Neural cell (in vitro differentiated cells): ENCODE results near the gene TSEN2. TPM values are rescaled to one million over a fixed set of nuclear protein-coding genes. Genes with fewer than 3 reads are reported as not detected.

Experiments used
- H2AFZ ChIP-seq: fragments of 200-600, 300-800 bp; sonication (generic), shearing (Covaris generic); 2 replicates; pipeline ENCODE4 v1.6.0; 2014; ENCODE audit warnings: low read depth, mild to moderate bottlenecking, antibody characterized with exemption, low read length, moderate library complexity
- H3F3A ChIP-seq: fragments of 200-600 bp; shearing (Covaris generic); 2 replicates; pipeline ENCODE4 v1.6.1; 2016; ENCODE audit warnings: mild to moderate bottlenecking, moderate library complexity, mixed read lengths, antibody characterized with exemption, low read length; ENCODE audit not compliant: insufficient read depth, poor library complexity, severe bottlenecking
- H3K27ac ChIP-seq: fragments of 200-600, 300-800 bp; sonication (generic), shearing (Covaris generic); 2 replicates; pipeline ENCODE4 v1.5.1; 2014; ENCODE audit warnings: mild to moderate bottlenecking, low read length, moderate library complexity
- H3K27me3 ChIP-seq: fragments of 300-800, 200-600 bp; sonication (generic), shearing (Covaris generic); 2 replicates; pipeline ENCODE4 v1.6.0; 2014; ENCODE audit warnings: mild to moderate bottlenecking, low read depth, low read length, moderate library complexity; ENCODE audit not compliant: insufficient read depth
- H3K36me3 ChIP-seq: fragments of 300-800, 200-600 bp; sonication (generic), shearing (Covaris generic); 2 replicates; pipeline ENCODE4 v1.5.1; 2014; ENCODE audit warnings: mild to moderate bottlenecking, antibody characterized with exemption, low read length, moderate library complexity; ENCODE audit not compliant: insufficient read depth
- H3K4me2 ChIP-seq: fragments of 300-800, 200-600 bp; sonication (generic), shearing (Covaris generic); 2 replicates; pipeline ENCODE4 v1.6.0; 2014; ENCODE audit warnings: mild to moderate bottlenecking, low read length
- H3K4me3 ChIP-seq: fragments of 300-800, 200-600 bp; sonication (generic), shearing (Covaris generic); 2 replicates; pipeline ENCODE4 v1.5.1; 2014; ENCODE audit warnings: mild to moderate bottlenecking, low read length, moderate library complexity
- H3K79me2 ChIP-seq: fragments of 200-600 bp; shearing (Covaris generic); replicated peaks from 2 replicates; pipeline ENCODE4 v1.6.0; 2014; ENCODE audit warnings: mild to moderate bottlenecking, low read length, moderate library complexity; ENCODE audit not compliant: insufficient read depth
- H3K9ac ChIP-seq: fragments of 300-800, 200-600 bp; sonication (generic), shearing (Covaris generic); 2 replicates; pipeline ENCODE4 v1.6.1; 2016; ENCODE audit warnings: mild to moderate bottlenecking, low read length, mixed read lengths
- H3K9me2 ChIP-seq: fragments of 200-600 bp; shearing (Covaris generic); 2 replicates; pipeline ENCODE4 v1.6.1; 2016; ENCODE audit warnings: mild to moderate bottlenecking, low read length, mixed read lengths; ENCODE audit not compliant: insufficient read depth
- H3K9me3 ChIP-seq: fragments of 200-600, 300-800 bp; sonication (generic), shearing (Covaris generic); 2 replicates; pipeline ENCODE4 v1.6.1; 2016; ENCODE audit warnings: mild to moderate bottlenecking, mixed run types, low read length, moderate library complexity, mixed read lengths
- H4K20me1 ChIP-seq: fragments of 200-600 bp; shearing (Covaris generic); 2 replicates; pipeline ENCODE4 v1.6.1; 2016; ENCODE audit warnings: mild to moderate bottlenecking, mixed run types; ENCODE audit not compliant: insufficient read depth
- EP300 ChIP-seq: fragments of 450-650 bp; conservative IDR thresholded peaks from 2 replicates; pipeline ENCODE4 v1.6.1; 2014; ENCODE audit warnings: antibody characterized with exemption, mild to moderate bottlenecking, moderate library complexity; ENCODE audit not compliant: poor library complexity, severe bottlenecking
- EZH2 ChIP-seq: fragments of 200-600, 300-800 bp; shearing (Covaris generic), sonication (generic); IDR thresholded peaks from 2 replicates; pipeline ENCODE4 v1.6.1; 2014; ENCODE audit warnings: antibody characterized with exemption, low read length, borderline replicate concordance, mild to moderate bottlenecking; ENCODE audit not compliant: insufficient read depth, poor library complexity, severe bottlenecking
- MXI1 ChIP-seq: fragments of 450-650 bp; conservative IDR thresholded peaks from 2 replicates; pipeline ENCODE4 v1.6.1; 2014; ENCODE audit warnings: antibody characterized with exemption, mild to moderate bottlenecking; ENCODE audit not compliant: poor library complexity, severe bottlenecking
- POLR2AphosphoS5 ChIP-seq: IDR thresholded peaks from 2 replicates; pipeline ENCODE4 v1.6.1; 2012
- RAD21 ChIP-seq: fragments of 450-650 bp; conservative IDR thresholded peaks from 2 replicates; pipeline ENCODE4 v1.6.1; 2014; ENCODE audit warnings: antibody characterized with exemption, mild to moderate bottlenecking, moderate library complexity
- SMC3 ChIP-seq: fragments of 450-650 bp; conservative IDR thresholded peaks from 2 replicates; pipeline ENCODE4 v1.6.1; 2014; ENCODE audit warnings: antibody characterized with exemption, mild to moderate bottlenecking, moderate library complexity; ENCODE audit not compliant: poor library complexity
- TAF1 ChIP-seq: IDR thresholded peaks from 2 replicates; pipeline ENCODE4 v1.6.1; 2012; ENCODE audit warnings: low read depth
- polyA plus RNA-seq: library from polyadenylated mRNA; depleted of rRNA; stranded (reverse); fragments of >200 nt; gene quantifications from 2 replicates; pipeline ENCODE4 v1.2.3, GENCODE V29; 2014
- TF ChIP-seq, protein P1 (sequence below): IDR thresholded peaks from 2 replicates; pipeline ENCODE4 v1.6.1; 2012; ENCODE audit warnings: borderline replicate concordance
- TF ChIP-seq, protein P2 (sequence below): fragments of 450-650 bp; IDR thresholded peaks from 2 replicates; pipeline ENCODE4 v1.5.1; 2014; ENCODE audit warnings: antibody characterized with exemption, mild to moderate bottlenecking, moderate library complexity; ENCODE audit not compliant: poor library complexity, severe bottlenecking

Gene TSEN2
- polyA plus RNA-seq, 1 donor from 2014 or later, result 22.6 TPM

DNA sequence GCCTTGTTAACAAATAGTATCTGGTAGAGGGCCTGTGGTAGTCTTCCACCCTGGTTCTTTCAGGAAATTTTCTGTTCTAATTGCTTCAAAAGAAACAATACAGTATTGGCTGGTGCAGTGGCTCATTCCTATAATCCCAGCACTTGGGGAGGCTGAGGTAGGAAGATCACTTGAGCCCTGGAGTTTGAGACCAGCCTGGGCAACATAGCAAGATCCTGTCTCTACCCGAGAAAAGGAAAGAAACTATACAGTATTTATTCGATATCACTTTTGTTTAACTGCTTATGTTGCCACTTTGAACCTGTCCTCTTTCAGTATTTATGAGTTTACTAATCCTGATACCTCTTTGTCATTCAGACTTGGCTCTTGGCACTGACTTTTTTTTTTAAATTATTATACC, 77.1 kb downstream of the TSEN2 start:
- Histone ChIP-seq H3K27me3 (no peaks in the 10 kb centered on the region), H3K27ac (peak overlapping the region; percentile 86), H3K9me3 (peaks cover 4% of the 10 kb centered on the region), H3K79me2 (peaks cover 82% of the 10 kb centered on the region), H3K36me3 (no peaks in the 10 kb centered on the region), H4K20me1 (no peaks in the 10 kb centered on the region), H3K9me2 (no peaks in the 10 kb centered on the region), H3F3A (no peaks in the 10 kb centered on the region), H3K4me2 (no peak overlapping the region), H3K4me3 (no peak overlapping the region), H2AFZ (no peak overlapping the region), H3K9ac (no peak overlapping the region)
- TF ChIP-seq RAD21 (no peak), POLR2AphosphoS5 (no peak), SMC3 (no peak), MXI1 (no peak), TAF1 (no peak), EP300 (no peak), EZH2 (no peak)
- TF ChIP-seq, protein P1, sequence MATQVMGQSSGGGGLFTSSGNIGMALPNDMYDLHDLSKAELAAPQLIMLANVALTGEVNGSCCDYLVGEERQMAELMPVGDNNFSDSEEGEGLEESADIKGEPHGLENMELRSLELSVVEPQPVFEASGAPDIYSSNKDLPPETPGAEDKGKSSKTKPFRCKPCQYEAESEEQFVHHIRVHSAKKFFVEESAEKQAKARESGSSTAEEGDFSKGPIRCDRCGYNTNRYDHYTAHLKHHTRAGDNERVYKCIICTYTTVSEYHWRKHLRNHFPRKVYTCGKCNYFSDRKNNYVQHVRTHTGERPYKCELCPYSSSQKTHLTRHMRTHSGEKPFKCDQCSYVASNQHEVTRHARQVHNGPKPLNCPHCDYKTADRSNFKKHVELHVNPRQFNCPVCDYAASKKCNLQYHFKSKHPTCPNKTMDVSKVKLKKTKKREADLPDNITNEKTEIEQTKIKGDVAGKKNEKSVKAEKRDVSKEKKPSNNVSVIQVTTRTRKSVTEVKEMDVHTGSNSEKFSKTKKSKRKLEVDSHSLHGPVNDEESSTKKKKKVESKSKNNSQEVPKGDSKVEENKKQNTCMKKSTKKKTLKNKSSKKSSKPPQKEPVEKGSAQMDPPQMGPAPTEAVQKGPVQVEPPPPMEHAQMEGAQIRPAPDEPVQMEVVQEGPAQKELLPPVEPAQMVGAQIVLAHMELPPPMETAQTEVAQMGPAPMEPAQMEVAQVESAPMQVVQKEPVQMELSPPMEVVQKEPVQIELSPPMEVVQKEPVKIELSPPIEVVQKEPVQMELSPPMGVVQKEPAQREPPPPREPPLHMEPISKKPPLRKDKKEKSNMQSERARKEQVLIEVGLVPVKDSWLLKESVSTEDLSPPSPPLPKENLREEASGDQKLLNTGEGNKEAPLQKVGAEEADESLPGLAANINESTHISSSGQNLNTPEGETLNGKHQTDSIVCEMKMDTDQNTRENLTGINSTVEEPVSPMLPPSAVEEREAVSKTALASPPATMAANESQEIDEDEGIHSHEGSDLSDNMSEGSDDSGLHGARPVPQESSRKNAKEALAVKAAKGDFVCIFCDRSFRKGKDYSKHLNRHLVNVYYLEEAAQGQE, result no peak
- TF ChIP-seq, protein P2, sequence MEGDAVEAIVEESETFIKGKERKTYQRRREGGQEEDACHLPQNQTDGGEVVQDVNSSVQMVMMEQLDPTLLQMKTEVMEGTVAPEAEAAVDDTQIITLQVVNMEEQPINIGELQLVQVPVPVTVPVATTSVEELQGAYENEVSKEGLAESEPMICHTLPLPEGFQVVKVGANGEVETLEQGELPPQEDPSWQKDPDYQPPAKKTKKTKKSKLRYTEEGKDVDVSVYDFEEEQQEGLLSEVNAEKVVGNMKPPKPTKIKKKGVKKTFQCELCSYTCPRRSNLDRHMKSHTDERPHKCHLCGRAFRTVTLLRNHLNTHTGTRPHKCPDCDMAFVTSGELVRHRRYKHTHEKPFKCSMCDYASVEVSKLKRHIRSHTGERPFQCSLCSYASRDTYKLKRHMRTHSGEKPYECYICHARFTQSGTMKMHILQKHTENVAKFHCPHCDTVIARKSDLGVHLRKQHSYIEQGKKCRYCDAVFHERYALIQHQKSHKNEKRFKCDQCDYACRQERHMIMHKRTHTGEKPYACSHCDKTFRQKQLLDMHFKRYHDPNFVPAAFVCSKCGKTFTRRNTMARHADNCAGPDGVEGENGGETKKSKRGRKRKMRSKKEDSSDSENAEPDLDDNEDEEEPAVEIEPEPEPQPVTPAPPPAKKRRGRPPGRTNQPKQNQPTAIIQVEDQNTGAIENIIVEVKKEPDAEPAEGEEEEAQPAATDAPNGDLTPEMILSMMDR, result no peak

DNA sequence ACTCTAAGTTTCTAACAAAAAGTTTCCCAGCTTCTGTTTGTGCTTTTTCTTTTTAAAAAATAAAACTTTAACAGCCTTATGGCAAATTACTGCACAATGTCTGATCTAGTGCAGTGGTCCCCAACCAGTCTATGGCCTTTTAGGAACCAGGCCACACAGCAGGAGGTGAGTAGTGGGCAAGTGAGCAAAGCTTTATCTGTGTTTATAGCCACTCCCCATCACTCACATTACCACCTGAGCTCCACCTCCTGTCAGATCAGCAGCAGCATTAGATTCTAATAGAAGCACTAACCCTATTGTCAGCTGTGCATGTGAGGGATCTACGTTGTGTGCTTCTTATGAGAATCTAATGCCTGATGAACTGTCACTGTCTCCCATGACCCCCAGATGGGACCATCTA, 78.2 kb downstream of the TSEN2 start:
- Histone ChIP-seq H3K4me2 (no peak overlapping the region), H3K9me3 (peaks cover 4% of the 10 kb centered on the region), H3F3A (no peaks in the 10 kb centered on the region), H3K27me3 (no peaks in the 10 kb centered on the region), H3K79me2 (peaks cover 87% of the 10 kb centered on the region), H3K9me2 (no peaks in the 10 kb centered on the region), H3K27ac (no peak overlapping the region), H3K36me3 (no peaks in the 10 kb centered on the region), H2AFZ (no peak overlapping the region), H3K9ac (no peak overlapping the region), H3K4me3 (no peak overlapping the region), H4K20me1 (no peaks in the 10 kb centered on the region)
- TF ChIP-seq, protein P2, result no peak
- TF ChIP-seq POLR2AphosphoS5, result no peak
- TF ChIP-seq RAD21, result no peak
- TF ChIP-seq EP300, result no peak
